Smooth muscle cell (in vitro differentiated cells): ENCODE results near the gene PPP1R12B. TPM values are rescaled to one million over a fixed set of nuclear protein-coding genes. Genes with fewer than 3 reads are reported as not detected.

Experiments
- DNase-seq: peaks from one replicate; lab custom pipeline; 2025; ENCODE audit not compliant: unreplicated experiment; lab: John Stamatoyannopoulos, UW
- H2AFZ ChIP-seq: fragments of 200-600 bp; sonication (generic); 2 replicates; pipeline ENCODE4 v1.6.0; 2016; ENCODE audit warnings: antibody characterized with exemption, low read depth, mild to moderate bottlenecking
- H3F3A ChIP-seq: fragments of 200-600 bp; sonication (generic); 2 replicates; pipeline ENCODE4 v1.6.0; 2017; ENCODE audit warnings: antibody characterized with exemption, low read depth
- H3K27ac ChIP-seq: fragments of 200-600 bp; sonication (generic); 2 replicates; pipeline ENCODE4 v1.5.1; 2016; ENCODE audit warnings: low read depth, mild to moderate bottlenecking
- H3K27me3 ChIP-seq: fragments of 200-600 bp; sonication (generic); 2 replicates; pipeline ENCODE4 v1.6.1; 2016; ENCODE audit warnings: low read depth, mild to moderate bottlenecking
- H3K36me3 ChIP-seq: fragments of 200-600 bp; sonication (generic); 2 replicates; pipeline ENCODE4 v1.5.1; 2016; ENCODE audit warnings: low read depth
- H3K4me1 ChIP-seq: fragments of 200-600 bp; sonication (generic); 2 replicates; pipeline ENCODE4 v1.5.1; 2016; ENCODE audit warnings: low read depth
- H3K4me2 ChIP-seq: fragments of 200-600 bp; sonication (generic); 2 replicates; pipeline ENCODE4 v1.6.0; 2016; ENCODE audit warnings: mild to moderate bottlenecking
- H3K4me3 ChIP-seq: fragments of 200-600 bp; sonication (generic); 2 replicates; pipeline ENCODE4 v1.5.1; 2016; ENCODE audit warnings: mild to moderate bottlenecking
- H3K79me2 ChIP-seq: fragments of 200-600 bp; sonication (generic); 2 replicates; pipeline ENCODE4 v1.6.0; 2016; ENCODE audit warnings: low read depth, mild to moderate bottlenecking
- H3K9ac ChIP-seq: fragments of 200-600 bp; sonication (generic); 2 replicates; pipeline ENCODE4 v1.6.0; 2016; ENCODE audit warnings: low read depth
- H3K9me3 ChIP-seq: fragments of 200-600 bp; sonication (generic); replicated peaks from 2 replicates; pipeline ENCODE4 v1.5.1; 2016; ENCODE audit warnings: low read depth
- H4K20me1 ChIP-seq: fragments of 200-600 bp; sonication (generic); 2 replicates; pipeline ENCODE4 v1.6.0; 2016; ENCODE audit warnings: low read depth
- CTCF ChIP-seq: fragments of 200-600 bp; sonication (generic); IDR thresholded peaks from 2 replicates; pipeline ENCODE4 v1.5.1; 2017; ENCODE audit warnings: borderline replicate concordance, mild to moderate bottlenecking, antibody characterized with exemption; ENCODE audit not compliant: insufficient read depth, poor library complexity, severe bottlenecking
- WGBS: methylation state at CpG from one replicate; pipeline ENCODE4 v1.1.7; 2016; ENCODE audit warnings: low lambda C conversion rate; 5-methylcytosine and 5-hydroxymethylcytosine counted together
- polyA plus RNA-seq: library from polyadenylated mRNA; unstranded; fragments of >200 nt; fragmentation: Nextera tagmentation; extraction: Ambion mirVana; gene quantifications from 2 replicates; pipeline ENCODE4 v1.2.1, GENCODE V29; 2016
- total RNA-seq: library from RNA; depleted of rRNA; stranded (reverse); fragments of >200 nt; gene quantifications from 2 replicates; pipeline ENCODE4 v1.2.3, GENCODE V29; 2014

PPP1R12B gene
- total and polyA plus RNA-seq, 2 experiments from 2014 or later, result 2.8 to 6.7 TPM

DNA sequence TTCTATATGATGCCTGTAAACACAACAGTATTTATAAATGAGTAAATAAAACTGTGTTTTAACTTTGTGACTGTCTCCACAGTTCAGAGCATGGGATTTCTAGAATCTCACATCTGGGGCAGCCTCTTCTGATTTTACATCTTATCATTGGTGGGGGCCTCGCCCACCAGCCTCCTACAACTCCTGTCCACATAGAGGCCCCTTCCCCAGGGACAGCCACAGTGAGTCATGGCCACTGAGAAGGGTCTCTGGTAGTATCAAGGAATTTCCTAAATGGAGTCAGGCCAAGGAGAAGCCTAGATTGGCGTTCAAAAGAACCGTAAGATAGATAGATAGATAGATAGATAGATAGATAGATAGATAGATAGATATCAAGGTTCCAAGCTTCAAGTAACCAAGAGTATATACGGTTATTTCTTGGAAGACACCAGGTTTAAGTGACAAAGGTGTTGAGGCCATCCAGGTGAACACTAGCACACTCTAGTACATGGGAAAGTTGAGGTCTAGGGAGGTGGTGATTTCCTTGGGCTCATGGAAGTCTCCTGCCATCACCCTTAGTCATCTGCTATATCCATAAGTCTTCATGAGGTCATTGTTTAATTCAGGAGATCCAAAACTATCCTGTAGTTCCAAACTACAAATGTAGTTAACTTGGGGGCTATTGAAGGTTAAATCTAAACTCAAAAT, 240.1 kb downstream of the PPP1R12B start:
- DNase-seq, result no peak
- no peaks in the 10 kb centered on the region for H3K36me3 ChIP-seq
- no peaks in the 10 kb centered on the region for H3K79me2 ChIP-seq
- no peak for TF ChIP-seq CTCF
- H4K20me1 ChIP-seq, result no peaks in the 10 kb centered on the region
- no peaks in the 10 kb centered on the region for H3K27me3 ChIP-seq
- H3K9ac ChIP-seq, result peak overlapping the region; percentile 61
- peaks cover 28% of the 10 kb centered on the region for H3F3A ChIP-seq
- peaks cover 30% of the 10 kb centered on the region for H3K4me1 ChIP-seq
- H3K9me3 ChIP-seq, result no peaks in the 10 kb centered on the region
- 70% methylated on average over 4 of the region's 4 CpGs for WGBS
- H2AFZ ChIP-seq, result no peak overlapping the region
- no peak overlapping the region for H3K4me3 ChIP-seq
- peak overlapping the region; percentile 89 for H3K27ac ChIP-seq
- peak overlapping the region; percentile 48 for H3K4me2 ChIP-seq

GRCh38 chr1:202589190-202589930, 240.9 kb downstream of the PPP1R12B start:
- no peaks in the 10 kb centered on the region for H3K9me3 ChIP-seq
- H3F3A ChIP-seq, result peaks cover 25% of the 10 kb centered on the region
- peaks cover 30% of the 10 kb centered on the region for H3K4me1 ChIP-seq
- H3K4me2 ChIP-seq, result peak overlapping the region; percentile 69
- peak; percentile 47 for DNase-seq
- H2AFZ ChIP-seq, result no peak overlapping the region
- H4K20me1 ChIP-seq, result no peaks in the 10 kb centered on the region
- whole genome bisulfite sequencing, result 20% methylated on average over 8 of the region's 8 CpGs
- no peaks in the 10 kb centered on the region for H3K79me2 ChIP-seq
- H3K36me3 ChIP-seq, result no peaks in the 10 kb centered on the region
- TF ChIP-seq CTCF, result no peak
- H3K4me3 ChIP-seq, result no peak overlapping the region
- peak overlapping the region; percentile 70 for H3K9ac ChIP-seq
- H3K27me3 ChIP-seq, result no peaks in the 10 kb centered on the region
- peak overlapping the region; percentile 89 for H3K27ac ChIP-seq

DNA sequence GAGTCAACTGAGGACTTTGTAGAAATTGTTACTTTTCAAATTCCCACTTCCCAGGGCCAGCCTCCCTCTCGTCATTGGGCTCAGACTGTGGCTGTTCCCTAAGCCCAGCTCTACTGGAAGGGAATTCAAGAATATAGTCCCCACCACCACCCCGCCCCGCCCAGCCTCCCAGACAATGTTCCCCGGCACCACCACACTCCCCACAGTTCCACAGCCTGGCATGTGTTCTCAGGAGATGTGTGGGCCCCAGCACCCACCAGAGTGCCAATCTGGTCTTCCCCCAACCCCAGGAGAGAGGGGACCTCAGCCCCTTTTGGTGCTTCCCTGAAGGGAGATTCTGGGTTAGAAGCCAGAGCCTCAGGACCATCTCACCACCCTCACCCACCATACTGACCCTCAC, 241.6 kb downstream of the PPP1R12B start:
- peak overlapping the region; percentile 69 for H3K4me2 ChIP-seq
- peak overlapping the region; percentile 89 for H3K27ac ChIP-seq
- WGBS, result 84% methylated on average over 4 of the region's 4 CpGs
- peaks cover 22% of the 10 kb centered on the region for H3F3A ChIP-seq
- no peak overlapping the region for H2AFZ ChIP-seq
- TF ChIP-seq CTCF, result no peak
- H3K36me3 ChIP-seq, result no peaks in the 10 kb centered on the region
- H4K20me1 ChIP-seq, result no peaks in the 10 kb centered on the region
- no peaks in the 10 kb centered on the region for H3K27me3 ChIP-seq
- H3K4me3 ChIP-seq, result no peak overlapping the region
- H3K9me3 ChIP-seq, result no peaks in the 10 kb centered on the region
- no peaks in the 10 kb centered on the region for H3K79me2 ChIP-seq
- no peak for DNase-seq
- peak overlapping the region; percentile 70 for H3K9ac ChIP-seq
- peaks cover 30% of the 10 kb centered on the region for H3K4me1 ChIP-seq
